Fibroblast of lung (primary cell): ENCODE measurements around the gene NAA15. TPM values are rescaled to one million over a fixed set of nuclear protein-coding genes. Genes with fewer than 3 reads are reported as not detected.

ENCODE experiments used
- DNase-seq, 2 donors: peaks; one replicate each; pipeline versions ENCODE4 v3.0.0 to v3.0.0-alpha.2; 2010; ENCODE audit warnings: low read depth in 2 of 2
- H2AFZ ChIP-seq: 2 replicates; pipeline ENCODE4 v1.5.1; 2012; ENCODE audit warnings: low read length, control low read depth, inconsistent platforms
- H3K27ac ChIP-seq: 2 replicates; pipeline ENCODE4 v1.5.1; 2011; ENCODE audit warnings: low read length, control low read depth; ENCODE audit not compliant: insufficient read depth
- H3K27me3 ChIP-seq: 2 replicates; pipeline ENCODE4 v1.5.1; 2011; ENCODE audit warnings: mild to moderate bottlenecking, low read length; ENCODE audit not compliant: control insufficient read depth, insufficient read depth
- H3K36me3 ChIP-seq: 2 replicates; pipeline ENCODE4 v1.5.1; 2011; ENCODE audit warnings: low read length; ENCODE audit not compliant: control insufficient read depth, insufficient read depth
- H3K4me1 ChIP-seq: 2 replicates; pipeline ENCODE4 v1.5.1; 2011; ENCODE audit warnings: low read length; ENCODE audit not compliant: control insufficient read depth, insufficient read depth; ENCODE audit errors: extremely low read depth
- H3K4me2 ChIP-seq: 2 replicates; pipeline ENCODE4 v1.5.1; 2011; ENCODE audit warnings: low read length, control low read depth; ENCODE audit not compliant: insufficient read depth; ENCODE audit errors: extremely low read depth
- H3K4me3 ChIP-seq, 4 experiments: fragments of 200-600 bp in 1 of 4; sonication (generic) in 1 of 4; replicated peaks in 1 of 4; 2 replicates each; pipeline ENCODE4 v1.5.1; 2011 to 2016; ENCODE audit warnings: low read length in 4 of 4, low read depth in 3 of 4, mild to moderate bottlenecking in 3 of 4, control low read depth in 2 of 4, inconsistent platforms in 1 of 4, mixed read lengths in 1 of 4; ENCODE audit not compliant: insufficient read depth in 1 of 4; ENCODE audit errors: control extremely low read depth in 1 of 4
- H3K79me2 ChIP-seq: 2 replicates; pipeline ENCODE4 v1.5.1; 2012; ENCODE audit warnings: mild to moderate bottlenecking, low read length, inconsistent platforms; ENCODE audit not compliant: control insufficient read depth, insufficient read depth
- H3K9ac ChIP-seq: 2 replicates; pipeline ENCODE4 v1.5.1; 2011; ENCODE audit warnings: mild to moderate bottlenecking, low read length, control low read depth; ENCODE audit not compliant: insufficient read depth
- H3K9me3 ChIP-seq: 2 replicates; pipeline ENCODE4 v1.5.1; 2012; ENCODE audit warnings: low read depth, low read length; ENCODE audit not compliant: control insufficient read depth, insufficient read depth
- H4K20me1 ChIP-seq: 2 replicates; pipeline ENCODE4 v1.5.1; 2011; ENCODE audit warnings: low read length; ENCODE audit not compliant: control insufficient read depth, insufficient read depth; ENCODE audit errors: extremely low read depth
- CTCF ChIP-seq, 2 donors: IDR thresholded peaks in 1 of 2; conservative IDR thresholded peaks in 1 of 2; 1 replicate in 1 of 2; 2 replicates in 1 of 2; pipeline ENCODE4 v1.5.1; 2011 to 2012; ENCODE audit warnings: low read length in 2 of 2, control low read depth in 1 of 2, inconsistent platforms in 1 of 2, low read depth in 1 of 2, mild to moderate bottlenecking in 1 of 2
- EZH2 ChIP-seq: IDR thresholded peaks from 2 replicates; pipeline ENCODE4 v1.5.1; 2012; ENCODE audit warnings: low read length, control low read depth, mild to moderate bottlenecking; ENCODE audit errors: missing control alignments
- polyA plus RNA-seq, 2 donors: library from polyadenylated mRNA; depleted of rRNA in 1 of 2; stranded (reverse) in 1 of 2; unstranded in 1 of 2; fragments of >200 nt; gene quantifications; 2 replicates each; pipeline ENCODE4 v1.2.1, GENCODE V29; 2011 to 2012; ENCODE audit warnings: missing spikeins in 1 of 2
- total RNA-seq: library from RNA; depleted of rRNA; stranded (reverse); fragments of >200 nt; gene quantifications from 2 replicates; pipeline ENCODE4 v1.2.1, GENCODE V29; 2014

Gene NAA15
- total and polyA plus RNA-seq, 2 donors (not counting 1 experiment from before 2014, with no cell fraction given): 25.4 to 28.9 TPM

- Histone ChIP-seq H3K4me3 (no peak overlapping the region), H3K27ac (no peak overlapping the region), H3K4me2 (no peak overlapping the region), H3K4me1 (no peaks in the 10 kb centered on the region), H4K20me1 (no peaks in the 10 kb centered on the region), H3K79me2 (no peaks in the 10 kb centered on the region), H3K9me3 (no peaks in the 10 kb centered on the region), H3K36me3 (no peaks in the 10 kb centered on the region), H2AFZ (no peak overlapping the region), H3K27me3 (no peaks in the 10 kb centered on the region), H3K9ac (no peak overlapping the region)
- DNase-seq: no peak
- no peak for TF ChIP-seq EZH2
- no peak for TF ChIP-seq CTCF (conservative IDR thresholded peaks at IDR 0.05 in 1 of 2, IDR thresholded peaks at IDR 0.05 in 1 of 2; ENCODE audit: low read depth in 1 of 2, low read length in 2 of 2)
Observed at GRCh38 chr4:139401368-139401767, 100.1 kb downstream of the NAA15 start.

- Histone ChIP-seq H3K27me3 (no peaks in the 10 kb centered on the region), H3K79me2 (no peaks in the 10 kb centered on the region), H3K27ac (no peak overlapping the region), H3K4me3 (no peak overlapping the region), H3K4me1 (no peaks in the 10 kb centered on the region), H4K20me1 (no peaks in the 10 kb centered on the region), H3K36me3 (no peaks in the 10 kb centered on the region), H3K9me3 (no peaks in the 10 kb centered on the region), H2AFZ (no peak overlapping the region), H3K4me2 (no peak overlapping the region), H3K9ac (no peak overlapping the region)
- TF ChIP-seq CTCF (conservative IDR thresholded peaks at IDR 0.05 in 1 of 2, IDR thresholded peaks at IDR 0.05 in 1 of 2; ENCODE audit: low read depth in 1 of 2, low read length in 2 of 2): no peak
- TF ChIP-seq EZH2: no peak
- no peak for DNase-seq
Observed at GRCh38 chr4:139402436-139402835, 101.1 kb downstream of the NAA15 start.

- Histone ChIP-seq H3K9ac (no peak overlapping the region), H2AFZ (no peak overlapping the region), H3K4me3 (no peak overlapping the region), H3K27me3 (no peaks in the 10 kb centered on the region), H3K4me1 (no peaks in the 10 kb centered on the region), H3K79me2 (no peaks in the 10 kb centered on the region), H3K27ac (no peak overlapping the region), H3K4me2 (no peak overlapping the region), H3K9me3 (no peaks in the 10 kb centered on the region), H4K20me1 (no peaks in the 10 kb centered on the region), H3K36me3 (no peaks in the 10 kb centered on the region)
- TF ChIP-seq EZH2: no peak
- TF ChIP-seq CTCF (conservative IDR thresholded peaks at IDR 0.05 in 1 of 2, IDR thresholded peaks at IDR 0.05 in 1 of 2; ENCODE audit: low read depth in 1 of 2, low read length in 2 of 2): no peak
- no peak for DNase-seq
Observed at GRCh38 chr4:139403462-139403861, 102.2 kb downstream of the NAA15 start.
